MM.1S (cell line): ENCODE data around the gene EP400.

Experiments used
- DNase-seq: peaks from one replicate; pipeline ENCODE4 v3.0.0-alpha.2; 2015
- H2AFZ ChIP-seq: fragments of 300-600 bp; sonication (generic); 2 replicates; pipeline ENCODE4 v1.6.0; 2016; ENCODE audit warnings: antibody characterized with exemption, low read length
- H3F3A ChIP-seq: fragments of 300-600 bp; sonication (generic); 2 replicates; pipeline ENCODE4 v1.6.1; 2016; ENCODE audit warnings: mild to moderate bottlenecking, antibody characterized with exemption, low read length, moderate library complexity, mixed read lengths; ENCODE audit not compliant: insufficient read depth
- H3K27ac ChIP-seq: fragments of 300-600 bp; sonication (generic); 2 replicates; pipeline ENCODE4 v1.5.1; 2016; ENCODE audit warnings: mild to moderate bottlenecking, low read length
- H3K27me3 ChIP-seq: fragments of 300-600 bp; sonication (generic); replicated peaks from 2 replicates; pipeline ENCODE4 v1.6.0; 2016; ENCODE audit warnings: low read length; ENCODE audit not compliant: insufficient read depth
- H3K36me3 ChIP-seq: fragments of 300-600 bp; sonication (generic); replicated peaks from 2 replicates; pipeline ENCODE4 v1.6.1; 2016; ENCODE audit warnings: mild to moderate bottlenecking, low read length, mixed read lengths; ENCODE audit not compliant: insufficient read depth
- H3K4me1 ChIP-seq: fragments of 300-600 bp; sonication (generic); 2 replicates; pipeline ENCODE4 v1.6.1; 2016; ENCODE audit warnings: low read length, mixed read lengths
- H3K4me2 ChIP-seq: fragments of 300-600 bp; sonication (generic); 2 replicates; pipeline ENCODE4 v1.6.0; 2016; ENCODE audit warnings: low read depth, low read length
- H3K4me3 ChIP-seq: fragments of 300-600 bp; sonication (generic); 2 replicates; pipeline ENCODE4 v1.5.1; 2016; ENCODE audit warnings: low read length, mixed read lengths
- H3K79me2 ChIP-seq: fragments of 300-600 bp; sonication (generic); 2 replicates; pipeline ENCODE4 v1.6.1; 2016; ENCODE audit warnings: mixed run types, low read length, mixed read lengths
- H3K9ac ChIP-seq: fragments of 300-600 bp; sonication (generic); 2 replicates; pipeline ENCODE4 v1.6.1; 2016; ENCODE audit warnings: low read length, mixed read lengths
- H3K9me2 ChIP-seq: fragments of 300-600 bp; sonication (generic); replicated peaks from 2 replicates; pipeline ENCODE4 v1.6.1; 2016; ENCODE audit warnings: mild to moderate bottlenecking, low read length, mixed read lengths; ENCODE audit not compliant: insufficient read depth
- H3K9me3 ChIP-seq: fragments of 300-600 bp; sonication (generic); replicated peaks from 2 replicates; pipeline ENCODE4 v1.6.1; 2016; ENCODE audit warnings: mild to moderate bottlenecking, low read length, mixed read lengths; ENCODE audit not compliant: insufficient read depth
- H4K20me1 ChIP-seq: fragments of 300-600 bp; sonication (generic); 2 replicates; pipeline ENCODE4 v1.6.1; 2016; ENCODE audit warnings: mild to moderate bottlenecking, low read length, moderate library complexity, mixed read lengths; ENCODE audit not compliant: insufficient read depth
- EZH2 ChIP-seq: fragments of 300-600 bp; sonication (generic); optimal IDR thresholded peaks from 2 replicates; pipeline ENCODE3; 2017; ENCODE audit warnings: low read depth, mild to moderate bottlenecking, antibody characterized with exemption, low read length, mixed read lengths
- EZH2phosphoT487 ChIP-seq: fragments of 300-600 bp; sonication (generic); IDR thresholded peaks from 2 replicates; pipeline ENCODE4 v1.6.1; 2018; ENCODE audit warnings: antibody characterized with exemption, low read length
- TF ChIP-seq, protein P1 (sequence below): fragments of 300-600 bp; sonication (generic); IDR thresholded peaks from 2 replicates; pipeline ENCODE4 v1.5.1; 2016; ENCODE audit warnings: antibody characterized with exemption, low read length, mixed read lengths

EP400 gene

DNA sequence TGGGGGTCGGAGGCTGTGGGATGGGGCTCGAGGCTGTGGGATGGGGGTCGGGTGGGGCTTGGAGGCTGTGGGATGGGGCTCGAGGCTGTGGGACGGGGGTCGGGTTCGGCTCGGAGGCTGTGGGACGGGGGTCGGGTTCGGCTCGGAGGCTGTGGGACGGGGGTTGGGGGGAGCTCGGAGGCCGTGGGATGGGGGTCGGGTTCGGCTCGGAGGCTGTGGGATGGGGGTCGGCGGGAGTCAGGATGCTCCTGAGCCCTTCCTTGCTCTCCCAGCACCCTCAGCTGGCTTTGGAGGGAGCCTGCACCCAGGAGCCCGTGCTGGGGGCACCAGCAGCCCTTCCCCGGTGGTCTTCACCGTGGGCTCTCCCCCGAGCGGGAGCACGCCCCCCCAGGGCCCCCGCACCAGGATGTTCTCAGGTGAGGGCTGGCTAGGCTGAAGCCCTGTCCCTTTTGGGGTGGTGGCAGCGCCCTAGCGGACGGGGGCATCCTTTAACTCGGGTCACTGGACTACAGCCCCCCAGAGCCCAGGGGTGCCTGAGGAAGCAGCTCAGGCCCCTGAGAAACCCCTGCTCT is 32.5 kb upstream of the EP400 start:
- no peak overlapping the region for H3K4me3 ChIP-seq
- no peaks in the 10 kb centered on the region for H4K20me1 ChIP-seq
- H3K4me1 ChIP-seq, result no peaks in the 10 kb centered on the region
- H3K36me3 ChIP-seq, result no peaks in the 10 kb centered on the region
- H3K4me2 ChIP-seq, result no peak overlapping the region
- no peak for DNase-seq
- no peak overlapping the region for H3K27ac ChIP-seq
- TF ChIP-seq EZH2, result no peak
- TF ChIP-seq, protein P1, sequence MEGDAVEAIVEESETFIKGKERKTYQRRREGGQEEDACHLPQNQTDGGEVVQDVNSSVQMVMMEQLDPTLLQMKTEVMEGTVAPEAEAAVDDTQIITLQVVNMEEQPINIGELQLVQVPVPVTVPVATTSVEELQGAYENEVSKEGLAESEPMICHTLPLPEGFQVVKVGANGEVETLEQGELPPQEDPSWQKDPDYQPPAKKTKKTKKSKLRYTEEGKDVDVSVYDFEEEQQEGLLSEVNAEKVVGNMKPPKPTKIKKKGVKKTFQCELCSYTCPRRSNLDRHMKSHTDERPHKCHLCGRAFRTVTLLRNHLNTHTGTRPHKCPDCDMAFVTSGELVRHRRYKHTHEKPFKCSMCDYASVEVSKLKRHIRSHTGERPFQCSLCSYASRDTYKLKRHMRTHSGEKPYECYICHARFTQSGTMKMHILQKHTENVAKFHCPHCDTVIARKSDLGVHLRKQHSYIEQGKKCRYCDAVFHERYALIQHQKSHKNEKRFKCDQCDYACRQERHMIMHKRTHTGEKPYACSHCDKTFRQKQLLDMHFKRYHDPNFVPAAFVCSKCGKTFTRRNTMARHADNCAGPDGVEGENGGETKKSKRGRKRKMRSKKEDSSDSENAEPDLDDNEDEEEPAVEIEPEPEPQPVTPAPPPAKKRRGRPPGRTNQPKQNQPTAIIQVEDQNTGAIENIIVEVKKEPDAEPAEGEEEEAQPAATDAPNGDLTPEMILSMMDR, result no peak
- no peak for TF ChIP-seq EZH2phosphoT487
- no peaks in the 10 kb centered on the region for H3K27me3 ChIP-seq
- H3K9me3 ChIP-seq, result no peaks in the 10 kb centered on the region
- H3K9ac ChIP-seq, result no peak overlapping the region
- H3K9me2 ChIP-seq, result no peaks in the 10 kb centered on the region
- no peaks in the 10 kb centered on the region for H3F3A ChIP-seq
- no peaks in the 10 kb centered on the region for H3K79me2 ChIP-seq
- H2AFZ ChIP-seq, result no peak overlapping the region

DNA sequence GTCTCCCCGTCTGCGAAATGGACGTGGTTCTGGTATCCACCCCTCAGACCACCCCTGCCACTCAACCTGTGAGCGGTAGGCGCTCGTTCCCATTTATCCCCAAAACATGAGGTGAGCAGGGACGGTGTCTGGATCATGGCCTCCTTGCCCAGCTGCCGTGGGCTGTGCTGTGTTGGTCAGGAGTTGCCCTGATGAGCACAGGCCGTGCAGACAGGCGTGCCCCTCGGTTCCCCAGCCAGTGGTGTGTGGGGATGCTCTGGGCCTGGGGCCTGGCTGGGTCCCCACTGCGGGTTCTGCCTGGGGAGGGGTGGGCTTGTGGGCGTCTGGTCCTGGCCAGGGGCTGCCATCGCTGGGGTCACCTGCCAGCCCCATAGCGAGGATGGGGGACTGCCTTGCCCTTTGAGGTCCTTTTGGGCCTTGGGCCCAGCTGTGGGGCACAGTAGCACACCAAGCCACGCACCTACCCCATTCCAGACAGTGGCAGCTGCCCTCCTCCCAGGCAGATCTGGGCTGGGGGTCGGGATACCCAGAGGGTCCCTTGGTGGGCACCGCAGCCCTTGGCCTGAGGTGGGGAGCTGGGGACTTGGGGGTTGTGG is 31.9 kb upstream of the EP400 start:
- TF ChIP-seq EZH2phosphoT487 (no peak), EZH2 (no peak)
- TF ChIP-seq, protein P1, result no peak
- DNase-seq, result no peak
- H3K79me2 ChIP-seq, result no peaks in the 10 kb centered on the region
- no peaks in the 10 kb centered on the region for H4K20me1 ChIP-seq
- no peaks in the 10 kb centered on the region for H3K9me3 ChIP-seq
- no peak overlapping the region for H2AFZ ChIP-seq
- no peak overlapping the region for H3K4me3 ChIP-seq
- no peaks in the 10 kb centered on the region for H3K4me1 ChIP-seq
- H3K27me3 ChIP-seq, result no peaks in the 10 kb centered on the region
- no peak overlapping the region for H3K4me2 ChIP-seq
- no peak overlapping the region for H3K27ac ChIP-seq
- H3K9me2 ChIP-seq, result no peaks in the 10 kb centered on the region
- no peaks in the 10 kb centered on the region for H3K36me3 ChIP-seq
- H3K9ac ChIP-seq, result no peak overlapping the region
- no peaks in the 10 kb centered on the region for H3F3A ChIP-seq

DNA sequence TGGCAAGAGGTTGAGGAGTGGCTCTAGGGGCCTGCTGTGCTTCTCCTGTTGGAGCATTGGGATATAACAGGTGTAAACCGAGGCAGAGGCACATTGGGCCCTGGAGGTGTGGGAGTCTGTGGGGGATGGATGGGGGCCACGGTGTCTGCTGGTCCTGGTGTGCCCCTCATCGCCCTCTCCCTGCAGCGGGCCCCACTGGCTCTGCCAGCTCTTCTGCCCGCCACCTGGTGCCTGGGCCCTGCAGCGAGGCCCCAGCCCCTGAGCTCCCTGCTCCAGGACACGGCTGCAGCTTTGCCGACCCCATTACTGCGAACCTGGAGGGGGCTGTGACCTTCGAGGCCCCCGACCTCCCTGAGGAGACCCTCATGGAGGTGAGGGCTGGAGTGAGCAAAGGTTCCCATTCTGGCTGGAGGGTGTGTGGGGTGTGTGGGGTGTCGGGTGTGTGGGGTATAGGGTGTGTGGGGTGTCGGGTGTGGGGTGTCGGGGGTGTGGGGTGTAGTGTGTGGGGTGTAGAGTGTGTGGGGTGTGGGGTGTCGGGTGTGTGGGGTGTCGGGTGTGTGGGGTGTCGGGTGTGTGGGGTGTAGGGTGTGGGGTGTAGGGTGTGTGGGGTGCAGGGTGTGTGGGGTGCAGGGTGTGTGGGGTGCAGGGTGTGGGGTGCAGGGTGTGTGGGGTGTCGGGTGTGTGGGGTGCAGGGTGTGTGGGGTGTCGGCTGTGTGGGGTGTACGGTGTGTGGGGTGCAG is 31.3 kb upstream of the EP400 start:
- Histone ChIP-seq H3K27me3 (no peaks in the 10 kb centered on the region), H2AFZ (no peak overlapping the region), H3K9me3 (no peaks in the 10 kb centered on the region), H3F3A (no peaks in the 10 kb centered on the region), H3K4me2 (no peak overlapping the region), H3K36me3 (no peaks in the 10 kb centered on the region), H3K27ac (no peak overlapping the region), H3K4me1 (peaks cover 5% of the 10 kb centered on the region), H3K9ac (no peak overlapping the region), H3K79me2 (no peaks in the 10 kb centered on the region), H4K20me1 (no peaks in the 10 kb centered on the region), H3K9me2 (no peaks in the 10 kb centered on the region), H3K4me3 (no peak overlapping the region)
- no peak for DNase-seq
- TF ChIP-seq, protein P1, result no peak
- TF ChIP-seq EZH2phosphoT487 (no peak), EZH2 (no peak)
